ENCODE results near the gene LDLRAD1.
"Not testable (repeated sequence)": the region's sequence is repeated elsewhere in the genome, so short reads cannot be mapped to it uniquely, and the experiment has no call there.

LDLRAD1 gene

DNA sequence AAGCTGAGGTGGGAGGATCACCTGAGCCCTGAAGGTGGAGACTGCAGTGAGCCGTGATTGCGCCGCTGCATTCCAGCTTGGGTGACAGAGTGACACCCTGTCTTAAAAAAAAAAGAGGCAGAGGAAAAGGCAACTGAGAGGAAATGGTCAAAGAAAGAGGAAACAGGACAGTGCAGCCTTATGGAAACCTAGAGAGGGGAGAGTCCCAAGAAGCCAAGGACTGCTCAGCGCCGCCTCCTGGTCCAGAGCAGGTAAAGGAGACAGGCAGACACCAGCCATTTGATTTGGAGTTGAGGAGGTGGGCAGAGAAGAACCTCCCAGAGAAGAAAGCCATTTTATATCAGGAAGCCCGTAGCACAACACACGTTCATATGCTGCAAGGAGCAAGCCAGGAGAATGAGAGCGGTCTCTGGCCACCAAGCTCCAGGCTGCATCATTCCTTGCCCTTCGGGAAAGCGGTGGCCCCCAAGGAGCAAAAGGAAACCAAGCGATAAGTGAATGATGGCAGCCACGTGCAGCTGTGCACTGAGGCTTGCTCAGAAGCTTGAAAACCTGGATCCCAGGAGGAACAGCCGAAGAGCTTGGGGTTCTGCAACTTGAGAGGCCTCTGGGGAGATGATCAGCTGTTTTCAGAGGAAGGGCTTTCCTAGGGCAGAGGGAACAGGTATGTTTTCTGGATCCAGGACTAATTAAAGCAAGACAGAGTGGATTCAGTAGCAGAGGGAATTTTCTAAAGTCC is 38.1 kb downstream of the LDLRAD1 start:
- Histone ChIP-seq H3K27me3 (replicated peaks) (no peaks in the 10 kb centered on the region), H3K4me3 (ENCODE audit: low read depth, low read length) (no peak overlapping the region), H3K36me3 (replicated peaks) (no peaks in the 10 kb centered on the region), H3K27ac (no peak overlapping the region)
- no peak for DNase-seq
- TF ChIP-seq CTCF (IDR thresholded peaks at IDR 0.05; ENCODE audit: low read depth, low read length, missing control alignments) = no peak
- in situ Hi-C loops (cut with HindIII; ENCODE audit: low pct_ligation_motif_present, low sequenced_read_pairs) = no loop called here

GRCh38 chr1:53975861-53976260 is 42.1 kb downstream of the LDLRAD1 start:
- Histone ChIP-seq H3K4me3 (ENCODE audit: low read depth, low read length) (no peak overlapping the region), H3K27ac (no peak overlapping the region), H3K36me3 (replicated peaks) (no peaks in the 10 kb centered on the region), H3K27me3 (replicated peaks) (no peaks in the 10 kb centered on the region)
- no peak for DNase-seq
- in situ Hi-C loops (cut with HindIII; ENCODE audit: low pct_ligation_motif_present, low sequenced_read_pairs) = no loop called here
- no peak for TF ChIP-seq CTCF (IDR thresholded peaks at IDR 0.05; ENCODE audit: low read depth, low read length, missing control alignments)

DNA sequence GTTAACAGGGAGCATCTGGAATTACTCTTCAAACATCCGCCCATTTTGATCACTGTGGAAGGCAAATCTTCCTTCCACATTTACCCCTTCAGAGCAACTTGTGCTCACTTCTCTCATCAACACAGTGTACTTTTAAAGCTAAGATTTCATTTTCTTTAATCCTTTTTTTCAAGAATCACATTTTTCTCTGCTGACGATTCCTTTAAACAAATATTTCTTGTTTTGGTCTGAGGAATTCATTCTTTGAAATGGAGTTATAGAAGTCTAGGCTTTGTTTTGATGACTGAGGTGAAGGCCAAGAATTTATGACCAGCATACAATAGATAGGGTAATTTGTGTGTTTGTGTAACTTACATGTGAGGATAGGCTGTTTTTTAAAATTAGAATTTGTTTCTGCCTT is 46.3 kb downstream of the LDLRAD1 start:
- peak; percentile 25 for DNase-seq
- no peak overlapping the region for H3K4me3 ChIP-seq (ENCODE audit: low read depth, low read length)
- no peak for TF ChIP-seq CTCF (IDR thresholded peaks at IDR 0.05; ENCODE audit: low read depth, low read length, missing control alignments)
- H3K27me3 ChIP-seq (replicated peaks) = no peaks in the 10 kb centered on the region
- H3K27ac ChIP-seq = peak overlapping the region; percentile 48
- peaks cover 14% of the 10 kb centered on the region for H3K36me3 ChIP-seq (replicated peaks)
- in situ Hi-C loops (cut with HindIII; ENCODE audit: low pct_ligation_motif_present, low sequenced_read_pairs) = no loop called here

GRCh38 chr1:53969323-53969722 is 48.7 kb downstream of the LDLRAD1 start:
- H3K36me3 ChIP-seq (replicated peaks) = peaks cover 25% of the 10 kb centered on the region
- in situ Hi-C loops (cut with HindIII; ENCODE audit: low pct_ligation_motif_present, low sequenced_read_pairs); H3K27ac ChIP-seq; H3K4me3 ChIP-seq (ENCODE audit: low read depth, low read length); DNase-seq; H3K27me3 ChIP-seq (replicated peaks): not testable (repeated sequence)

DNA sequence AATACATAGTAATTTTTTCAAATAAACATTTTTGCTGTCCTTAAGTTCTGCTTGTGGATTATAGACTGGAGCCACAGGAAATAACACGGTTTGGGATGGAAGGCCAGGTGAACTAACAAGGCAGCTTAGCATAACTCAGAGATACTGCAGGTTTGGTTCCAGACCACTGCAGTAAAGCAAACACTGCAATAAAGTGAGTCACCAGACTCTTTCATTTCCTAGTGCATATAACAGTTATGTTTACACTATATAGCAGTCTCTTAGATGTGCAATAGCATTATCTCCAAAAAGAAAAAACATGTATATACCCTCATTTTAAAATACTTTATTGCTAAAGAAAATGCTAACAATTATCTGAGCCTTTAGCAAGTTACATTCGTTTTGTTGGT is 49.9 kb downstream of the LDLRAD1 start:
- DNase-seq = peak; percentile 44
- Histone ChIP-seq H3K4me3 (ENCODE audit: low read depth, low read length) (no peak overlapping the region), H3K27me3 (replicated peaks) (no peaks in the 10 kb centered on the region), H3K27ac (no peak overlapping the region), H3K36me3 (replicated peaks) (peaks cover 32% of the 10 kb centered on the region)
- TF ChIP-seq CTCF (IDR thresholded peaks at IDR 0.05; ENCODE audit: low read depth, low read length, missing control alignments) = no peak
- in situ Hi-C loops (cut with HindIII; ENCODE audit: low pct_ligation_motif_present, low sequenced_read_pairs) = no loop called here

DNA sequence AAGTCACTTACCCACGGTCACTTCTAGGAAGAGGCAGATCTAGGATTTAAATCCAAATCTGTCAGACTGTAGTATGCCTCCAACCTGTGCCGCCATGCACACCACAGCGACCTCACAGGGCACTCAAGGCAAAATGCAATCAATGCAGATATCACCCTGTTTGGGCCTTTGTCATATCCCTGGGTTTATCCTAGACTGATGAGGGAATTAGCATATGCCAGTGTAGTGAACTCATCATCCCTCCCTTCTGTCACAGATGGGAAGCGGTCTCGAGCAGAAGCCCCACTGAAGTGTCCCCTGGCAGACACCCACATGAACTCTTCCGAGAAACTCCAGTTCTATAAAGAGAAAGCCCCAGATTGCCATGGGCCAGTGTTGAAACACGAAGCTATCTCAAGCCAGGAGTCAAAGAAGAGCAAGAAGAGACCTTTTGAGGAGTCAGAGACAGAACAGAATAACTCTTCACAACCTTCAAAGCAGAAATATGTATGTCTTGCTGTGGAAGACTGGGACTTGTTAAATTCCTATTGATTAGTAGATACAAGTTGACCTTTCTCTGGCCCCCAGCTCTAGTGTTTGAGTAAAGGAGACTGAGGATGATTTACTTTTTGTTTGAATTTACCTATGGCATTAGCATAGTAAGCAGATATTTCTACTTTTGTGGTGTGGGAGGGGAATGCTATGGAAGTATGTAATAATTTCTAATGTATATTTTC is 50.4 kb downstream of the LDLRAD1 start:
- H3K27ac ChIP-seq = no peak overlapping the region
- no peak for TF ChIP-seq CTCF (IDR thresholded peaks at IDR 0.05; ENCODE audit: low read depth, low read length, missing control alignments)
- in situ Hi-C loops (cut with HindIII; ENCODE audit: low pct_ligation_motif_present, low sequenced_read_pairs) = no loop called here
- H3K36me3 ChIP-seq (replicated peaks) = peaks cover 38% of the 10 kb centered on the region
- DNase-seq = no peak
- no peaks in the 10 kb centered on the region for H3K27me3 ChIP-seq (replicated peaks)
- no peak overlapping the region for H3K4me3 ChIP-seq (ENCODE audit: low read depth, low read length)

All from brain microvascular endothelial cell (primary cell).